ENCODE results near the gene SUPT7L.
"Not testable (repeated sequence)": the region's sequence is repeated elsewhere in the genome, so short reads cannot be mapped to it uniquely, and the experiment has no call there.

Gene SUPT7L

GRCh38 chr2:27689424-27689823 lies 26.0 kb upstream of the SUPT7L start:
- no peak for DNase-seq (ENCODE audit: low spot score)
- no peak for TF ChIP-seq CTCF (IDR thresholded peaks at IDR 0.05; ENCODE audit: extremely low read depth, insufficient read depth, missing control alignments)
- in situ Hi-C loops (cut with MboI; ENCODE audit: low pct_unique_long_range_greater_than_20kb, low sequenced_read_pairs, unreplicated experiment), result no loop called here

- DNase-seq (ENCODE audit: low spot score), result no peak
- TF ChIP-seq CTCF (IDR thresholded peaks at IDR 0.05; ENCODE audit: extremely low read depth, insufficient read depth, missing control alignments), result no peak
- in situ Hi-C loops (cut with MboI; ENCODE audit: low pct_unique_long_range_greater_than_20kb, low sequenced_read_pairs, unreplicated experiment), result no loop called here
Measured at GRCh38 chr2:27687232-27687631, 23.8 kb upstream of the SUPT7L start.

GRCh38 chr2:27685577-27685976 lies 22.2 kb upstream of the SUPT7L start:
- no peak for TF ChIP-seq CTCF (IDR thresholded peaks at IDR 0.05; ENCODE audit: extremely low read depth, insufficient read depth, missing control alignments)
- in situ Hi-C loops (cut with MboI; ENCODE audit: low pct_unique_long_range_greater_than_20kb, low sequenced_read_pairs, unreplicated experiment), result no loop called here
- DNase-seq (ENCODE audit: low spot score), result no peak

- DNase-seq (ENCODE audit: low spot score), result not testable (repeated sequence)
Measured at GRCh38 chr2:27685006-27685405, 21.6 kb upstream of the SUPT7L start.

GRCh38 chr2:27683390-27684071 lies 20.1 kb upstream of the SUPT7L start:
- peak; percentile 98 for TF ChIP-seq CTCF (IDR thresholded peaks at IDR 0.05; ENCODE audit: extremely low read depth, insufficient read depth, missing control alignments)
- in situ Hi-C loops (cut with MboI; ENCODE audit: low pct_unique_long_range_greater_than_20kb, low sequenced_read_pairs, unreplicated experiment), result no loop called here
- DNase-seq (ENCODE audit: low spot score), result peak; percentile 71

More at GRCh38 chr2:27685006-27685405, 21.6 kb upstream of the SUPT7L start:
- in situ Hi-C loops (cut with MboI; ENCODE audit: low pct_unique_long_range_greater_than_20kb, low sequenced_read_pairs, unreplicated experiment), result not testable (repeated sequence)

GRCh38 chr2:27682334-27682771 lies 18.9 kb upstream of the SUPT7L start:
- DNase-seq (ENCODE audit: low spot score); in situ Hi-C loops (cut with MboI; ENCODE audit: low pct_unique_long_range_greater_than_20kb, low sequenced_read_pairs, unreplicated experiment): not testable (repeated sequence)

GRCh38 chr2:27681841-27682240 lies 18.4 kb upstream of the SUPT7L start:
- in situ Hi-C loops (cut with MboI; ENCODE audit: low pct_unique_long_range_greater_than_20kb, low sequenced_read_pairs, unreplicated experiment), result no loop called here
- TF ChIP-seq CTCF (IDR thresholded peaks at IDR 0.05; ENCODE audit: extremely low read depth, insufficient read depth, missing control alignments), result no peak
- no peak for DNase-seq (ENCODE audit: low spot score)

GRCh38 chr2:27680571-27680970 lies 17.2 kb upstream of the SUPT7L start:
- in situ Hi-C loops (cut with MboI; ENCODE audit: low pct_unique_long_range_greater_than_20kb, low sequenced_read_pairs, unreplicated experiment), result no loop called here
- TF ChIP-seq CTCF (IDR thresholded peaks at IDR 0.05; ENCODE audit: extremely low read depth, insufficient read depth, missing control alignments), result no peak
- no peak for DNase-seq (ENCODE audit: low spot score)

Data from GM13977 (cell line).